Lung (tissue), 12 donors: ENCODE data around the gene TNFSF13. TPM values are rescaled to one million over a fixed set of nuclear protein-coding genes. Genes with fewer than 3 reads are reported as not detected.

Experiments used
- ATAC-seq: fragments of 200-7000 bp; cut with Tn5 transposase; one replicate; pipeline ENCODE4 v1.9.1; 2020; ENCODE audit warnings: moderate number of reproducible peaks; ENCODE audit not compliant: insufficient read depth, low FRiP score
- DNase-seq, 3 donors: peaks; one replicate each; pipeline ENCODE4 v3.0.0-alpha.2; 2013 to 2017
- H3K27ac ChIP-seq, 2 donors: one replicate each; pipeline ENCODE4 v1.5.1; 2013; ENCODE audit warnings: mild to moderate bottlenecking in 2 of 2, moderate library complexity in 2 of 2, control low read depth in 1 of 2, inconsistent platforms in 1 of 2, low read depth in 1 of 2, low read length in 1 of 2
- H3K27me3 ChIP-seq, 3 donors: one replicate each; pipeline ENCODE4 v1.5.1; 2013; ENCODE audit warnings: low read length in 2 of 3; ENCODE audit not compliant: control insufficient read depth in 3 of 3, insufficient read depth in 3 of 3
- H3K36me3 ChIP-seq, 4 donors: one replicate each; pipeline ENCODE4 v1.5.1; 2013; ENCODE audit warnings: low read length in 4 of 4, mild to moderate bottlenecking in 1 of 4, moderate library complexity in 1 of 4; ENCODE audit not compliant: control insufficient read depth in 4 of 4, insufficient read depth in 4 of 4
- H3K4me1 ChIP-seq, 5 donors: one replicate each; pipeline ENCODE4 v1.5.1; 2013; ENCODE audit warnings: low read length in 5 of 5, mild to moderate bottlenecking in 2 of 5, moderate library complexity in 1 of 5; ENCODE audit not compliant: control insufficient read depth in 5 of 5, insufficient read depth in 5 of 5
- H3K4me3 ChIP-seq: one replicate; pipeline ENCODE4 v1.5.1; 2013; ENCODE audit warnings: mild to moderate bottlenecking, control low read depth, moderate library complexity
- H3K9ac ChIP-seq, 2 donors: one replicate each; pipeline ENCODE4 v1.5.1; 2013; ENCODE audit warnings: low read length in 2 of 2, control low read depth in 1 of 2; ENCODE audit not compliant: insufficient read depth in 1 of 2
- H3K9me3 ChIP-seq, 4 donors: one replicate each; pipeline ENCODE4 v1.5.1; 2013; ENCODE audit warnings: low read length in 3 of 4, mild to moderate bottlenecking in 1 of 4, moderate library complexity in 1 of 4; ENCODE audit not compliant: control insufficient read depth in 4 of 4, insufficient read depth in 3 of 4
- CTCF ChIP-seq: IDR thresholded peaks from 2 replicates; pipeline ENCODE4 v1.5.1; 2012; ENCODE audit warnings: mild to moderate bottlenecking; ENCODE audit errors: control extremely low read depth, extremely low read depth
- WGBS, 2 donors: extraction: QIAGEN DNeasy Blood & Tissue Kit; methylation state at CpG; one replicate each; pipeline ENCODE4 v1.1.7; 2013; 5-methylcytosine and 5-hydroxymethylcytosine counted together
- polyA plus RNA-seq, 2 donors: library from polyadenylated mRNA; stranded (reverse); fragments of 200-250 nt; gene quantifications; one replicate each; pipeline ENCODE4 v1.2.1, GENCODE V29; 2013
- total RNA-seq, 2 donors: library from RNA; depleted of rRNA in 1 of 2; stranded (reverse); fragments of >200 nt in 1 of 2; gene quantifications; one replicate each; pipeline ENCODE4 v1.2.1, GENCODE V29; 2014 to 2021
- donor health status: control.
- donor health status: control.
- donor health status: Bipolar disorder and iron deficiency.
- donor health status: healthy.
- donor health status: DM: yes; HTN: yes; CAD: no.

TNFSF13 gene
- total and polyA plus RNA-seq, 4 donors = 48.7 to 140 (median 93.7) TPM

GRCh38 chr17:7538891-7539545 is 19.5 kb upstream of the TNFSF13 start:
- no peaks in the 10 kb centered on the region for H3K36me3 ChIP-seq
- no peak overlapping the region for H3K4me3 ChIP-seq
- no peak overlapping the region for H3K9ac ChIP-seq
- H3K27me3 ChIP-seq = no peaks in the 10 kb centered on the region
- no peak for ATAC-seq
- H3K4me1 ChIP-seq = no peaks in the 10 kb centered on the region
- no peak for TF ChIP-seq CTCF
- 77 to 85% methylated on average over 11 of the region's 11 CpGs for WGBS, 2 donors
- peaks cover 0 to 3% (median 0%) of the 10 kb centered on the region in 4 donors for H3K9me3 ChIP-seq
- no peak overlapping the region for H3K27ac ChIP-seq
- DNase-seq = no peak

- TF ChIP-seq CTCF = no peak
- WGBS, 2 donors = 94 to 97% methylated on average over 9 of the region's 9 CpGs
Observed at GRCh38 chr17:7541074-7541621, 17.4 kb upstream of the TNFSF13 start.

GRCh38 chr17:7544911-7545310 is 13.6 kb upstream of the TNFSF13 start:
- no peak for ATAC-seq
- H3K9me3 ChIP-seq = no peaks in the 10 kb centered on the region

More at GRCh38 chr17:7541074-7541621, 17.4 kb upstream of the TNFSF13 start:
- Histone ChIP-seq H3K36me3 (no peaks in the 10 kb centered on the region), H3K27ac (no peak overlapping the region), H3K4me3 (no peak overlapping the region), H3K9ac (no peak overlapping the region), H3K4me1 (no peaks in the 10 kb centered on the region), H3K27me3 (no peaks in the 10 kb centered on the region), H3K9me3 (peaks cover 0 to 3% (median 0%) of the 10 kb centered on the region in 4 donors)
- ATAC-seq = no peak
- no peak for DNase-seq

More at GRCh38 chr17:7544911-7545310, 13.6 kb upstream of the TNFSF13 start:
- no peak for TF ChIP-seq CTCF
- no peaks in the 10 kb centered on the region for H3K36me3 ChIP-seq
- DNase-seq = no peak
- H3K4me1 ChIP-seq = peaks cover 0 to 10% (median 4%) of the 10 kb centered on the region in 5 donors
- no peak overlapping the region for H3K9ac ChIP-seq
- H3K4me3 ChIP-seq = no peak overlapping the region
- no peak overlapping the region for H3K27ac ChIP-seq
- WGBS, 2 donors = 68 to 83% methylated on average over 6 of the region's 6 CpGs
- no peaks in the 10 kb centered on the region for H3K27me3 ChIP-seq
